Esophagus muscularis mucosa (tissue), 4 donors: Measurements from ENCODE around the gene ADAMTS2.

ENCODE experiments used
- CTCF ChIP-seq, 3 experiments: fragments of 200-600 bp in 2 of 3; fragments of 450-650 bp in 1 of 3; sonication (generic) in 2 of 3; IDR thresholded peaks; one replicate each; pipeline ENCODE4 v1.5.1; 2017 to 2019; ENCODE audit warnings: antibody characterized with exemption in 3 of 3, mild to moderate bottlenecking in 2 of 3, moderate library complexity in 1 of 3
- EP300 ChIP-seq: sonication (generic); formaldehyde crosslinking; IDR thresholded peaks from one replicate; pipeline ENCODE4 v1.6.1; 2017; ENCODE audit warnings: antibody characterized with exemption
- POLR2A ChIP-seq: fragments of 450-650 bp; IDR thresholded peaks from one replicate; pipeline ENCODE4 v1.6.1; 2017; ENCODE audit warnings: antibody characterized with exemption, moderate library complexity, mild to moderate bottlenecking, low read depth

DNA sequence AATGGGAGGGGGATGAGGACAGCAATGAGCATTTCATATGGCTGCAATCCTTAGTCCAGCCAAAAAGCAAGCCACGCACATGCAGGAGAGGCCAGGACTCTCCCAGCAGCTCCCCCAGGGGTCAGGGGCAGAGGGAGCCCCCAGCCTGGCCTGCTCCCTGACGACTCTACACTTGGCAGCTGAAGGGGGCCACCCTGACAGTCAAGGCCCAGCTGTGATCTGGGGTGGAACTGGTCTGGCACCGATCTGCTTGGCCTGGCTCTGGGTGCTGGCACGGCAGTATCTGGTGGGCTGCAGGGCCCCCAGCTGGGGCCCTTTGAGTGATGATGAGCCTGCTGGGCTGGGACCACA lies 118.1 kb downstream of the ADAMTS2 start:
- TF ChIP-seq POLR2A (no peak), EP300 (no peak), CTCF (IDR thresholded peaks at IDR 0.05) (no peak)
